AG04450 (cell line): ENCODE data around the gene SMIM23. TPM values are rescaled to one million over a fixed set of nuclear protein-coding genes. Genes with fewer than 3 reads are reported as not detected.

ENCODE experiments used
- CTCF ChIA-PET: fragments of 300-600, 350-600 bp; formaldehyde crosslinking; extraction: SDS; loops from one replicate; lab custom pipeline; 2022; ENCODE audit warnings: antibody characterized with exemption, inconsistent platforms; lab: Charles Lee
- POLR2A ChIA-PET: fragments of 350-600 bp; formaldehyde crosslinking; extraction: SDS; loops from one replicate; lab custom pipeline; 2021; ENCODE audit warnings: antibody characterized with exemption, inconsistent platforms; lab: Yijun Ruan, JAX
- DNase-seq: peaks from one replicate; pipeline ENCODE4 v3.0.0-alpha.2; 2011; ENCODE audit warnings: low read depth, low spot score
- H3K27ac ChIP-seq: one replicate; pipeline ENCODE4 v1.5.1; 2012; ENCODE audit warnings: low read depth, low read length, control low read depth
- H3K27me3 ChIP-seq: one replicate; pipeline ENCODE4 v1.6.0; 2012; ENCODE audit warnings: low read length; ENCODE audit not compliant: control insufficient read depth, insufficient read depth
- H3K4me3 ChIP-seq: 2 replicates; pipeline ENCODE4 v1.5.1; 2011; ENCODE audit warnings: mild to moderate bottlenecking, low read depth, low read length, control low read depth
- H3K9me3 ChIP-seq: 2 replicates; pipeline ENCODE4 v1.5.1; 2012; ENCODE audit warnings: low read length; ENCODE audit not compliant: control insufficient read depth, insufficient read depth
- CTCF ChIP-seq: IDR thresholded peaks from 2 replicates; pipeline ENCODE4 v1.5.1; 2011; ENCODE audit warnings: low read depth, low read length, control low read depth, inconsistent platforms
- polyA plus RNA-seq: library from polyadenylated mRNA; depleted of rRNA; stranded (reverse); fragments of >200 nt; gene quantifications from 2 replicates; pipeline ENCODE4 v1.2.3, GENCODE V29; 2011; rRNA removed

SMIM23 gene
- polyA plus RNA-seq, 1 experiment = not detected

GRCh38 chr5:171837522-171837921 is 51.9 kb downstream of the SMIM23 start:
- no peak for DNase-seq
- Histone ChIP-seq H3K27me3 (no peaks in the 10 kb centered on the region), H3K9me3 (no peaks in the 10 kb centered on the region), H3K27ac (no peak overlapping the region), H3K4me3 (no peak overlapping the region)
- CTCF ChIA-PET = no interaction called here
- POLR2A ChIA-PET = no interaction called here
- TF ChIP-seq CTCF = no peak

GRCh38 chr5:171838066-171838465 is 52.4 kb downstream of the SMIM23 start:
- CTCF ChIA-PET = no interaction called here

GRCh38 chr5:171839112-171839511 is 53.5 kb downstream of the SMIM23 start:
- TF ChIP-seq CTCF = no peak
- Histone ChIP-seq H3K9me3 (no peaks in the 10 kb centered on the region), H3K4me3 (no peak overlapping the region), H3K27me3 (no peaks in the 10 kb centered on the region), H3K27ac (no peak overlapping the region)
- ChIA-PET CTCF (no interaction called here), POLR2A (no interaction called here)
- no peak for DNase-seq

More at GRCh38 chr5:171838066-171838465, 52.4 kb downstream of the SMIM23 start:
- TF ChIP-seq CTCF = no peak
- DNase-seq = no peak
- POLR2A ChIA-PET = no interaction called here
- Histone ChIP-seq H3K9me3 (no peaks in the 10 kb centered on the region), H3K4me3 (no peak overlapping the region), H3K27me3 (no peaks in the 10 kb centered on the region), H3K27ac (no peak overlapping the region)

GRCh38 chr5:171840066-171840465 is 54.4 kb downstream of the SMIM23 start:
- DNase-seq = no peak
- H3K27me3 ChIP-seq = no peaks in the 10 kb centered on the region
- CTCF ChIA-PET = no interaction called here

More at GRCh38 chr5:171840066-171840465, 54.4 kb downstream of the SMIM23 start:
- POLR2A ChIA-PET = no interaction called here
- Histone ChIP-seq H3K4me3 (no peak overlapping the region), H3K27ac (no peak overlapping the region), H3K9me3 (no peaks in the 10 kb centered on the region)
- no peak for TF ChIP-seq CTCF

Other genes starting within 250 kb of the SMIM23 start
- 68.1 and 77.1 TPM in 2 replicates for gene FBXW11, start 220.8 kb downstream of the SMIM23 start, polyA plus RNA-seq